T-helper 1 cell (primary cell): Measurements from ENCODE around the gene SMIM41.
A peak's percentile ranks its signal among the peaks of the same experiment; 100 is the strongest.

Source experiments
- DNase-seq, 5 donors: peaks; one replicate each; pipeline ENCODE4 v3.0.0-alpha.2; 2012 to 2020

SMIM41 gene

GRCh38 chr12:52147964-52148463 is 68.5 kb downstream of the SMIM41 start:
- no peak for DNase-seq

DNA sequence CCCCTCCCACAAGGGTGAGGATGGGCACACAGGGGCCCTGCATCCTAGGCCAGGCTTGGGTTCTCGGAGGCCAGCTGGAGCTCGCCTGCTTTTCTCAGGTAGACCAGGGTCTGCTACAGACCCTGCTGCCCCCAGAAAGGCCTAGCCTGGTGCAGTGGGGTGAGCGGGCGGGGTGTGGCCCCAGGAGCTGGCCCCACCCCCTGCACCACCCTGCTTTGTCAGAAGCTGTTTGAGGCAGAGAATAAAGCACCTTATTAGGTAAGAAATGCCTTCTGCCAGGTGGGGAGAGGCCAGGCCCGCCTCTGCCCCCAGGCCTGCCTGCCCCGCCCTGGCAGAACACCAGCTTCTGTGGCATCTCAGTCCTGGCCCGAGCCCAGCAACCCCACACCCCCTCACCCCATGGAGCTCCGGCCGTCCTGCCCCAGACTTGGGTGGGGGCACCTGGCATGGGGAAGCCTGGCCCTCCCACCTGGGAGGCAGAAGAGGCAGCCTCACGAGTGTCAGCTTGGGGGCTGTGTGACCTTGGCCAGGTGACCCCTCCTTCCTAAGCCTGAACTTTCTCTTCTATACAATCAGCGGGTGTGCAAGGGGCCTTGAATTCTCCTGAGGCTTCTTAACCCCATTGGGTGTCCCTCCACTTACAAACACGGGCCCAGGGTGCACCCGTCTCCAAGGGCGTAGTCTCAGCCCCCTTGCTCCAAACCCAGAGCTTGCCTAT is 69.1 kb downstream of the SMIM41 start:
- DNase-seq, result no peak

- DNase-seq, result no peak
Observed at GRCh38 chr12:52149182-52149641, 69.7 kb downstream of the SMIM41 start.

DNA sequence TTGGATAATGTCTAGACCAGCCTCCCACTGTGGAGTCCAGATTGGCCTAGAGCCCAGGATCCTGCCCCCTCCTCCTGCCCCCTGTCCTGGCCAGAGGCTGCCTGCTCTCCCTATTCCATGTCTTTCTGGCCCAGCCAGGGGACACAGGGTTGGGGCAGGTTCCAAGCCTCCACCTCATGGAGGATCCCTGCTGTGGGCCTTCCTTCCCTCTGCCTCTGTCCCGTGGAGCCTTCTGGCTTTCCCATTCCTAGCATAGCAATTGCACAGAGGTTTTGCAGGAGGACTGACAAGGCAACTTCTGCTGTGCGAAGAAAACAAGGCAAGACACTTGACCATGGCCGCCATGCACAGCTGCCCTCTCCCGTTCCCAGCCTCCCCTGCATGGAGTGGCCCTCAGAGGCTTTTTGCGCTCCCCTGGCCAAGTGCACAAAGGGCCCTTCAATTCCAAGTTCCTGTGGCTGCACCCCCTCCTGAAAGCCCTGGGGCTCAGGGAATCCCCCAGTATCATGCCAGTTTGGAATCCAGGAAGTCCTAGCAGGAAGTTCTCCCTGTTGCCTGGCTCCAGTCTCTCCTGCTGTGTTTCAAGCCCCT is 70.2 kb downstream of the SMIM41 start:
- DNase-seq, result no peak

DNA sequence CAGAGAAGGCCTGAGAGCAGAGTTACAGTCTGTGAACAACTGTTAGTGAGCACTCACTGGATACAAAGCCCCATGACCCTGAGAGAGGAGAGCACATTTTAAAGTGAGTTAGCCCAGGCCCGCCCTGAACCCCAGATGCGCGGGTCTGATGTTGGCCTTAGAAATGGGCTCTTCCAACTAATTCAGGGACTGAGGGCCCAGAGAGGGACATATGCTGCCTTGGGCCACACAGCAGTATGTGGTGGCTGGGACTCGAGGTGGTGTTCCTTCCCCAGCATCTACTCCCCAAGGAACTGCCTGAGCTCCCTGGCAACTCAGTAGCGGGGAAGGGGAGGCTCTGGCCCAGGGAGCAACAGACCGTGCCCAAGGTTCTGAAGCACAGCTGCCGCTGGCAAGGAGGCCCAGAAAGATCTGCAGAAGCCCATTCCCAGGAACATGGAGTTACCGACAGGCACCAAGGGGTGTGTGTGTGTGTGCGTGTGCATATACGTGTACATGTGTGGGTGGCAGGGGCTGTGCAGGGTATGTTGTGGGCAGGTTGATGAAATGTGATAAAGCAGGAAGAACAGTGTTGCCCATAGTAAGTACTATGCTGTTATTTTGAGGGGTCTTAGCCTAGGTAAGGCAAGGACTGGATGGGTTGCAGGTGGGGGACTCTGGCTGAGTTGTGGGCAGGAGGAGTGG is 71.8 kb downstream of the SMIM41 start:
- no peak for DNase-seq

- peak; percentile 58 to 75 (median 64) for DNase-seq
Observed at GRCh38 chr12:52151837-52152783, 72.6 kb downstream of the SMIM41 start.

DNA sequence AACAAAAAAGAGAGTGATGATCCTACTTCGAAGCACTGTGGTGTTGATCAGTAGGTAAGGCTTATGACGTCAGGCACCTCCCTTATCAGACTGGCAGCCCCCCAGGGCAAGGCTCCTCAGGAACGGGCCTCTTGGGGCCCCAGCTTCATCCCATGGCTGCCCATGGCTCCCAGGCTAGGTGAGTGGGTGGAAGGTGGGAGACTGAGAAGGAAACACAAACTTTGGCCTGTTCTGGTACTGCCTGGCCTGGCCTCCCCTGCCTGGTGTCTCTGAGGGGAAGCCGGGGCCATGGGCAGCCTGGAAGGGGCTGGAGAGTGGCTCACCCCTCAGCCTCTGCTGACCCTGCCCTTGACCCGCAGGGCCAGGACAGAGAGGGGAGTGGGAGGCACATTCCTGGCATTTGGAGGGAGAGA is 73.4 kb downstream of the SMIM41 start:
- DNase-seq, result no peak

- DNase-seq, result peak in 3 of 5 donors; percentile 33 to 42 (median 38)
Observed at GRCh38 chr12:52155048-52155868, 75.8 kb downstream of the SMIM41 start.

- no peak for DNase-seq
Observed at GRCh38 chr12:52156311-52156710, 76.8 kb downstream of the SMIM41 start.

- DNase-seq, result peak; percentile 42 to 68 (median 53)
Observed at GRCh38 chr12:52156757-52157565, 77.5 kb downstream of the SMIM41 start.

GRCh38 chr12:52157566-52158150 is 78.2 kb downstream of the SMIM41 start:
- no peak for DNase-seq
